ENCODE data around the gene RABGAP1L.

GRCh38 chr1:174657411-174657810, 498.1 kb downstream of the RABGAP1L start:
- no peak for TF ChIP-seq CTCF (conservative IDR thresholded peaks at IDR 0.05)
- TF ChIP-seq ZFX (IDR thresholded peaks at IDR 0.05): no peak

All from C4-2B (cell line).